BLaER1 treated with 17β-estradiol and CSF1 and Interleukin-3, amounts not matched to agents 10 nM and 100 nM (cell line): ENCODE data around the gene POTEI.
"Not testable (repeated sequence)": the region's sequence is repeated elsewhere in the genome, so short reads cannot be mapped to it uniquely, and the experiment has no call there.

ENCODE experiments used
- H3K27ac ChIP-seq, 11 experiments: shearing (Covaris generic); formaldehyde crosslinking; 2 replicates each; pipeline ENCODE4 v1.8.1; 2022
- H3K27me3 ChIP-seq, 11 experiments: shearing (Covaris generic); formaldehyde crosslinking; 2 replicates each; pipeline ENCODE4 v1.8.1; 2022
- H3K36me3 ChIP-seq, 11 experiments: shearing (Covaris generic); formaldehyde crosslinking; 2 replicates each; pipeline ENCODE4 v1.8.1; 2022
- H3K4me1 ChIP-seq, 10 experiments: shearing (Covaris generic); formaldehyde crosslinking; 2 replicates each; pipeline ENCODE4 v1.8.1; 2022
- H3K4me2 ChIP-seq, 11 experiments: shearing (Covaris generic); formaldehyde crosslinking; 2 replicates each; pipeline ENCODE4 v1.8.1; 2022
- H3K4me3 ChIP-seq, 10 experiments: shearing (Covaris generic); formaldehyde crosslinking; 2 replicates each; pipeline ENCODE4 v1.8.1; 2022
- H3K9ac ChIP-seq, 11 experiments: shearing (Covaris generic); formaldehyde crosslinking; 2 replicates each; pipeline ENCODE4 v1.8.1; 2022
- H3K9me3 ChIP-seq, 11 experiments: shearing (Covaris generic); formaldehyde crosslinking; replicated peaks in 1 of 11; 2 replicates each; pipeline ENCODE4 v1.8.1; 2022
- H4K20me1 ChIP-seq, 11 experiments: shearing (Covaris generic); formaldehyde crosslinking; 2 replicates each; pipeline ENCODE4 v1.8.1; 2022

Gene POTEI

GRCh38 chr2:130418845-130419244 lies 90.3 kb downstream of the POTEI start:
- H3K36me3 ChIP-seq, H3K4me2 ChIP-seq, H3K27me3 ChIP-seq: not testable (repeated sequence)

GRCh38 chr2:130416693-130417092 lies 92.4 kb downstream of the POTEI start:
- not testable (repeated sequence) for H3K4me3 ChIP-seq, H3K4me1 ChIP-seq, H3K4me2 ChIP-seq, H3K9ac ChIP-seq, H3K27me3 ChIP-seq, H4K20me1 ChIP-seq, H3K9me3 ChIP-seq, H3K36me3 ChIP-seq, H3K27ac ChIP-seq

More at GRCh38 chr2:130418845-130419244, 90.3 kb downstream of the POTEI start:
- not testable (repeated sequence) for H4K20me1 ChIP-seq, H3K4me3 ChIP-seq, H3K27ac ChIP-seq, H3K9ac ChIP-seq, H3K4me1 ChIP-seq, H3K9me3 ChIP-seq
